Measurements from ENCODE around the gene DAB1. TPM values are rescaled to one million over a fixed set of nuclear protein-coding genes. Genes with fewer than 3 reads are reported as not detected.

DAB1 gene
- total and polyA plus RNA-seq, 10 of the 15 experiments (the other 5 are each of a cell fraction or from before 2014, with no cell fraction given) = 0.02 to 0.10 (median 0.03) TPM; not detected in 5

- BruUV-seq (replicated peaks) = no TSS peak
- intact Hi-C loops (cut with micrococcal nuclease; ENCODE audit: unreplicated experiment) (no loop called here), in situ Hi-C loops (cut with MboI) (no loop called here)
- H3K9ac ChIP-seq (ENCODE audit: control insufficient read depth, insufficient read depth, low read length) = no peak overlapping the region
- no peak for TF ChIP-seq ELK1 (IDR thresholded peaks at IDR 0.05; ENCODE audit: low read depth, low read length)
- no peak for TF ChIP-seq KDM1A (IDR thresholded peaks at IDR 0.05; ENCODE audit: borderline replicate concordance)
- no peak for TF ChIP-seq EZH2 (IDR thresholded peaks at IDR 0.05; ENCODE audit: borderline replicate concordance, control insufficient read depth, low read depth, low read length)
- TF ChIP-seq BCL11A (IDR thresholded peaks at IDR 0.05; ENCODE audit: low read depth, low read length) = no peak
- TF ChIP-seq ATF3 (IDR thresholded peaks at IDR 0.05; ENCODE audit: borderline replicate concordance, extremely low read depth, low read depth, low read length) = no peak
- TF ChIP-seq MEF2A (IDR thresholded peaks at IDR 0.05; ENCODE audit: insufficient read depth, low read depth, low read length) = no peak
- no peak for TF ChIP-seq YBX1 (IDR thresholded peaks at IDR 0.05)
- no peak for TF ChIP-seq SIX5 (IDR thresholded peaks at IDR 0.05; ENCODE audit: low read depth, low read length, severe bottlenecking)
- H3K9me3 ChIP-seq (replicated peaks; ENCODE audit: control insufficient read depth, insufficient read depth, low read length) = no peaks in the 10 kb centered on the region
- H4K20me1 ChIP-seq (ENCODE audit: control insufficient read depth, insufficient read depth) = no peaks in the 10 kb centered on the region
- ATAC-seq = no peak
- no peak overlapping the region for H3K4me2 ChIP-seq (ENCODE audit: control insufficient read depth, insufficient read depth)
- no peak overlapping the region for H2AFZ ChIP-seq (ENCODE audit: control insufficient read depth, low read depth, low read length)
- no peak overlapping the region for H3K4me3 ChIP-seq
- H3K79me2 ChIP-seq (ENCODE audit: control insufficient read depth, insufficient read depth, low read length) = no peaks in the 10 kb centered on the region
- ChIA-PET POLR2A (no interaction called here), SMC1A (ENCODE audit: uncharacterized antibody, unreplicated experiment) (no interaction called here), RAD21 (ENCODE audit: unreplicated experiment) (no interaction called here), CTCF (interaction anchor here (0.6 kb wide), 1 partner anchor 56 kb away, joined by 3 read pairs; no protein-coding TSS in a partner anchor)
- H3K4me1 ChIP-seq (ENCODE audit: control insufficient read depth, insufficient read depth, low read length) = no peaks in the 10 kb centered on the region
- no peak for DNase-seq (ENCODE audit: low read depth, low spot score)
- no peaks in the 10 kb centered on the region for H3K36me3 ChIP-seq (ENCODE audit: control insufficient read depth in 2 of 2, insufficient read depth in 2 of 2, low read length in 1 of 2)
- WGBS (ENCODE audit: insufficient coverage, insufficient replicate concordance, low lambda C conversion rate, missing lambda C conversion rate) = 0% methylated on average over 3 of the region's 3 CpGs
- FAIRE-seq = no peak
- H3K27me3 ChIP-seq (replicated peaks in 1 of 2; ENCODE audit: control insufficient read depth in 2 of 2, insufficient read depth in 2 of 2, low read length in 1 of 2) = no peaks in the 10 kb centered on the region
- H3K27ac ChIP-seq (ENCODE audit: control insufficient read depth, insufficient read depth) = no peak overlapping the region
These were observed 66.4 kb downstream of the DAB1 start for GRCh38 chr1:57357462-57357861.
